CD14-positive monocyte (primary cell): Measurements from ENCODE around the gene NBEA. TPM values are rescaled to one million over a fixed set of nuclear protein-coding genes. Genes with fewer than 3 reads are reported as not detected.

Experiments used
- DNase-seq, 3 donors: peaks; one replicate each; pipeline ENCODE4 v3.0.0-alpha.2; 2011 to 2022
- H2AFZ ChIP-seq: 2 replicates; pipeline ENCODE4 v1.6.0; 2012; ENCODE audit warnings: mild to moderate bottlenecking, low read depth, low read length, inconsistent platforms; ENCODE audit not compliant: insufficient read depth, poor library complexity, severe bottlenecking
- H3K27ac ChIP-seq, 2 donors: 1 replicate in 1 of 2; 2 replicates in 1 of 2; pipeline ENCODE4 v1.5.1; 2012 to 2013; ENCODE audit warnings: low read length in 2 of 2, control low read depth in 1 of 2, inconsistent platforms in 1 of 2, low read depth in 1 of 2, mild to moderate bottlenecking in 1 of 2
- H3K27me3 ChIP-seq, 2 donors: one replicate each; pipeline versions ENCODE4 v1.6.0 to v1.6.1; 2011 to 2013; ENCODE audit warnings: low read length in 2 of 2; ENCODE audit not compliant: control insufficient read depth in 2 of 2, insufficient read depth in 2 of 2
- H3K36me3 ChIP-seq, 2 donors: replicated peaks in 1 of 2; 1 replicate in 1 of 2; 2 replicates in 1 of 2; pipeline versions ENCODE4 v1.5.1 to v1.6.1; 2012 to 2013; ENCODE audit warnings: low read length in 2 of 2, control low read depth in 1 of 2, inconsistent platforms in 1 of 2, mild to moderate bottlenecking in 1 of 2; ENCODE audit not compliant: insufficient read depth in 2 of 2, control insufficient read depth in 1 of 2
- H3K4me1 ChIP-seq, 2 donors: 1 replicate in 1 of 2; 2 replicates in 1 of 2; pipeline versions ENCODE4 v1.5.1 to v1.6.1; 2012 to 2013; ENCODE audit warnings: low read length in 2 of 2, control low read depth in 1 of 2, inconsistent platforms in 1 of 2, mild to moderate bottlenecking in 1 of 2, moderate library complexity in 1 of 2; ENCODE audit not compliant: insufficient read depth in 2 of 2, control insufficient read depth in 1 of 2
- H3K4me2 ChIP-seq: replicated peaks from 2 replicates; pipeline ENCODE3; 2012; ENCODE audit warnings: low read length, moderate library complexity, mild to moderate bottlenecking; ENCODE audit not compliant: poor library complexity, severe bottlenecking; ENCODE audit errors: extremely low read depth
- H3K4me3 ChIP-seq, 3 experiments: fragments of 200-600 bp in 1 of 3; sonication (generic) in 1 of 3; replicated peaks in 1 of 3; 1 replicate in 2 of 3; 2 replicates in 1 of 3; pipeline ENCODE4 v1.5.1; 2011 to 2013; ENCODE audit warnings: low read length in 3 of 3, mild to moderate bottlenecking in 3 of 3, control low read depth in 2 of 3, low read depth in 2 of 3, inconsistent platforms in 1 of 3, moderate library complexity in 1 of 3
- H3K79me2 ChIP-seq: 2 replicates; pipeline ENCODE4 v1.6.0; 2012; ENCODE audit warnings: mild to moderate bottlenecking, control low read depth, inconsistent platforms, low read length, moderate library complexity; ENCODE audit not compliant: insufficient read depth
- H3K9ac ChIP-seq: 2 replicates; pipeline ENCODE4 v1.6.0; 2017; ENCODE audit warnings: low read length, mild to moderate bottlenecking; ENCODE audit not compliant: insufficient read depth, poor library complexity, severe bottlenecking
- H3K9me3 ChIP-seq, 2 donors: replicated peaks in 1 of 2; 1 replicate in 1 of 2; 2 replicates in 1 of 2; pipeline versions ENCODE4 v1.5.1 to v1.6.1; 2012 to 2013; ENCODE audit warnings: low read length in 2 of 2, control low read depth in 1 of 2; ENCODE audit not compliant: control insufficient read depth in 1 of 2, insufficient read depth in 1 of 2
- H4K20me1 ChIP-seq: 2 replicates; pipeline ENCODE4 v1.6.0; 2012; ENCODE audit warnings: mild to moderate bottlenecking, low read length, control low read depth, moderate library complexity; ENCODE audit not compliant: insufficient read depth
- H3K27ac Mint-ChIP-seq, 7 donors: one replicate each; pipeline ENCODE4 v1.8.0; 2020; ENCODE audit warnings: mild to moderate bottlenecking in 7 of 7, mixed read lengths in 7 of 7, moderate library complexity in 6 of 7, inconsistent platforms in 2 of 7
- H3K27me3 Mint-ChIP-seq, 3 donors: one replicate each; pipeline ENCODE4 v1.8.0; 2021 to 2022; ENCODE audit warnings: low read depth in 3 of 3, mild to moderate bottlenecking in 3 of 3, mixed read lengths in 3 of 3, moderate library complexity in 3 of 3, inconsistent platforms in 1 of 3
- H3K36me3 Mint-ChIP-seq, 2 donors: one replicate each; pipeline ENCODE4 v1.8.0; 2020; ENCODE audit warnings: mixed read lengths in 2 of 2, inconsistent platforms in 1 of 2, mild to moderate bottlenecking in 1 of 2
- H3K4me1 Mint-ChIP-seq: one replicate; pipeline ENCODE4 v1.8.0; 2020; ENCODE audit warnings: mild to moderate bottlenecking, mixed read lengths
- H3K4me3 Mint-ChIP-seq, 2 donors: one replicate each; pipeline ENCODE4 v1.8.0; 2020; ENCODE audit warnings: mild to moderate bottlenecking in 2 of 2, mixed read lengths in 2 of 2, moderate library complexity in 1 of 2
- H3K9me3 Mint-ChIP-seq, 7 donors: one replicate each; pipeline ENCODE4 v1.8.0; 2020 to 2022; ENCODE audit warnings: mixed read lengths in 7 of 7, mild to moderate bottlenecking in 6 of 7, moderate library complexity in 6 of 7, inconsistent platforms in 2 of 7
- CTCF ChIP-seq: fragments of 200-600 bp; IDR thresholded peaks from one replicate; pipeline ENCODE4 v1.8.0; 2022; ENCODE audit warnings: antibody characterized with exemption, mild to moderate bottlenecking
- WGBS: methylation state at CpG from one replicate; pipeline ENCODE4 v1.1.5; 2013; ENCODE audit warnings: missing lambda C conversion rate; ENCODE audit not compliant: insufficient coverage; 5-methylcytosine and 5-hydroxymethylcytosine counted together
- intact Hi-C, 2 donors: fragments of 100-400 bp; cut with micrococcal nuclease; formaldehyde crosslinking; loops; one replicate each; pipeline versions ENCODE4 v1.15.0 to v1.15.1; 2023
- polyA plus RNA-seq, 3 donors: library from polyadenylated mRNA; depleted of rRNA in 1 of 3; unstranded in 2 of 3; stranded (reverse) in 1 of 3; fragments of 300-500 nt in 2 of 3; fragments of >200 nt in 1 of 3; fragmentation: Illumina TruSeq in 2 of 3; gene quantifications; 1 replicate in 2 of 3; 2 replicates in 1 of 3; pipeline ENCODE4 v1.2.3, GENCODE V29; 2012 to 2021

NBEA gene
- polyA plus RNA-seq, 3 donors = 0.03 to 0.23 (median 0.08) TPM

GRCh38 chr13:35260316-35260715 is 318.2 kb downstream of the NBEA start:
- no peaks in the 10 kb centered on the region for H3K27me3 Mint-ChIP-seq
- H4K20me1 ChIP-seq = no peaks in the 10 kb centered on the region
- no peak for DNase-seq
- H3K9ac ChIP-seq = no peak overlapping the region
- no peaks in the 10 kb centered on the region for H3K36me3 ChIP-seq
- H3K79me2 ChIP-seq = no peaks in the 10 kb centered on the region
- H3K4me2 ChIP-seq = no peak overlapping the region
- TF ChIP-seq CTCF = no peak
- no peaks in the 10 kb centered on the region for H3K4me1 ChIP-seq
- H3K36me3 Mint-ChIP-seq = no peaks in the 10 kb centered on the region
- H3K9me3 Mint-ChIP-seq = peaks cover 2 to 19% (median 13%) of the 10 kb centered on the region in 7 donors
- H3K9me3 ChIP-seq = peaks cover 20 to 21% of the 10 kb centered on the region in 2 donors
- H2AFZ ChIP-seq = no peak overlapping the region
- H3K27ac Mint-ChIP-seq = no peak overlapping the region
- H3K4me3 ChIP-seq = no peak overlapping the region
- no peaks in the 10 kb centered on the region for H3K27me3 ChIP-seq
- no peaks in the 10 kb centered on the region for H3K4me1 Mint-ChIP-seq
- no peak overlapping the region for H3K4me3 Mint-ChIP-seq
- H3K27ac ChIP-seq = no peak overlapping the region
- intact Hi-C loops = no loop called here

GRCh38 chr13:35266412-35266811 is 324.3 kb downstream of the NBEA start:
- peaks cover 3 to 22% (median 10%) of the 10 kb centered on the region in 7 donors for H3K9me3 Mint-ChIP-seq
- no peaks in the 10 kb centered on the region for H3K79me2 ChIP-seq
- H3K4me3 Mint-ChIP-seq = no peak overlapping the region

More at GRCh38 chr13:35266412-35266811, 324.3 kb downstream of the NBEA start:
- 100% methylated on average over 1 of the region's 3 CpGs for WGBS
- Histone ChIP-seq H2AFZ (no peak overlapping the region), H4K20me1 (no peaks in the 10 kb centered on the region), H3K27me3 (no peaks in the 10 kb centered on the region), H3K9ac (no peak overlapping the region), H3K4me1 (no peaks in the 10 kb centered on the region), H3K27ac (no peak overlapping the region), H3K9me3 (peaks cover 10 to 20% of the 10 kb centered on the region in 2 donors), H3K4me3 (no peak overlapping the region), H3K36me3 (no peaks in the 10 kb centered on the region), H3K4me2 (no peak overlapping the region)
- Mint-ChIP-seq H3K4me1 (no peaks in the 10 kb centered on the region), H3K27me3 (no peaks in the 10 kb centered on the region), H3K36me3 (no peaks in the 10 kb centered on the region), H3K27ac (no peak overlapping the region)
- no peak for TF ChIP-seq CTCF
- intact Hi-C loops = no loop called here
- no peak for DNase-seq
